GM23338 (cell line): Measurements from ENCODE around the gene CLCN1. TPM values are rescaled to one million over a fixed set of nuclear protein-coding genes. Genes with fewer than 3 reads are reported as not detected.
A peak's percentile ranks its signal among the peaks of the same experiment; 100 is the strongest.

Experiments
- ATAC-seq: fragments of 200-7000 bp; cut with Tn5 transposase; 3 replicates; pipeline ENCODE4 v1.9.1; 2020
- DNase-seq: peaks from one replicate; pipeline ENCODE4 v3.0.0-alpha.2; 2015; ENCODE audit warnings: low spot score
- H2AFZ ChIP-seq: fragments of 200-600 bp; sonication (generic); 2 replicates; pipeline ENCODE4 v1.8.0; 2016; ENCODE audit warnings: antibody characterized with exemption, mild to moderate bottlenecking, moderate library complexity
- H3F3A ChIP-seq: fragments of 200-600 bp; sonication (generic); replicated peaks from 2 replicates; pipeline ENCODE4 v1.8.0; 2017; ENCODE audit warnings: antibody characterized with exemption, mixed run types, low read depth
- H3K27ac ChIP-seq: fragments of 200-600 bp; sonication (generic); 2 replicates; pipeline ENCODE4 v1.6.1; 2016; ENCODE audit warnings: low read depth
- H3K27me3 ChIP-seq: fragments of 200-600 bp; sonication (generic); 2 replicates; pipeline ENCODE4 v1.8.0; 2016; ENCODE audit warnings: mild to moderate bottlenecking, mixed run types, moderate library complexity; ENCODE audit not compliant: insufficient read depth
- H3K36me3 ChIP-seq: fragments of 200-600 bp; sonication (generic); 2 replicates; pipeline ENCODE4 v1.8.0; 2016; ENCODE audit warnings: mild to moderate bottlenecking; ENCODE audit not compliant: insufficient read depth
- H3K4me1 ChIP-seq: fragments of 200-600 bp; sonication (generic); 2 replicates; pipeline ENCODE4 v1.8.0; 2016; ENCODE audit warnings: mild to moderate bottlenecking, moderate library complexity; ENCODE audit not compliant: insufficient read depth
- H3K4me2 ChIP-seq: fragments of 200-600 bp; sonication (generic); 2 replicates; pipeline ENCODE4 v1.7.1; 2017; ENCODE audit warnings: mixed run types
- H3K4me3 ChIP-seq: fragments of 200-600 bp; sonication (generic); 2 replicates; pipeline ENCODE4 v1.6.1; 2016; ENCODE audit warnings: mixed run types
- H3K79me2 ChIP-seq: fragments of 200-600 bp; sonication (generic); replicated peaks from 2 replicates; pipeline ENCODE4 v1.8.0; 2017; ENCODE audit warnings: mild to moderate bottlenecking; ENCODE audit not compliant: insufficient read depth
- H3K9me2 ChIP-seq: fragments of 200-600 bp; sonication (generic); 2 replicates; pipeline ENCODE4 v1.8.0; 2017; ENCODE audit not compliant: insufficient read depth
- H4K20me1 ChIP-seq: fragments of 200-600 bp; sonication (generic); replicated peaks from 2 replicates; pipeline ENCODE4 v1.8.0; 2017; ENCODE audit warnings: mild to moderate bottlenecking; ENCODE audit not compliant: insufficient read depth
- H3K27ac Mint-ChIP-seq: 2 replicates; pipeline ENCODE4 v1.8.0; 2020; ENCODE audit warnings: inconsistent platforms, mild to moderate bottlenecking, moderate library complexity, mixed read lengths
- H3K27me3 Mint-ChIP-seq: 3 replicates; pipeline ENCODE4 v1.8.0; 2022; ENCODE audit warnings: low read depth, mild to moderate bottlenecking, moderate library complexity, mixed read lengths, inconsistent platforms; ENCODE audit not compliant: insufficient read depth, poor library complexity
- H3K36me3 Mint-ChIP-seq: 3 replicates; pipeline ENCODE4 v1.8.0; 2021; ENCODE audit warnings: low read depth, mild to moderate bottlenecking, inconsistent platforms, moderate library complexity, mixed read lengths
- H3K4me1 Mint-ChIP-seq: 3 replicates; pipeline ENCODE4 v1.8.0; 2020; ENCODE audit warnings: mild to moderate bottlenecking, inconsistent platforms, mixed read lengths
- H3K4me3 Mint-ChIP-seq: 3 replicates; pipeline ENCODE4 v1.8.0; 2021; ENCODE audit warnings: moderate library complexity, mild to moderate bottlenecking, inconsistent platforms, mixed read lengths
- H3K9me3 Mint-ChIP-seq: 3 replicates; pipeline ENCODE4 v1.8.0; 2020; ENCODE audit warnings: moderate library complexity, mild to moderate bottlenecking, inconsistent platforms, mixed read lengths
- CREB1 ChIP-seq: fragments of 250-450 bp; sonication (Bioruptor Pico); IDR thresholded peaks from 2 replicates; pipeline ENCODE4 v1.5.0; 2020; ENCODE audit warnings: low read depth, mild to moderate bottlenecking, moderate library complexity
- CTCF ChIP-seq, 2 experiments: fragments of 200-600 bp in 1 of 2; sonication (generic) in 1 of 2; conservative IDR thresholded peaks; 2 replicates each; pipeline versions ENCODE4 v1.5.1 to v1.6.1; 2016 to 2017; ENCODE audit warnings: antibody characterized with exemption in 2 of 2, low read depth in 2 of 2, mild to moderate bottlenecking in 2 of 2, moderate library complexity in 1 of 2
- ETS1 ChIP-seq: IDR thresholded peaks from 2 replicates; pipeline ENCODE4 v1.6.1; 2016; ENCODE audit warnings: antibody characterized with exemption
- EZH2 ChIP-seq: fragments of 200-600 bp; sonication (generic); IDR thresholded peaks from one replicate; pipeline ENCODE4 v1.8.0; 2017; ENCODE audit warnings: antibody characterized with exemption, mild to moderate bottlenecking, low read depth; ENCODE audit not compliant: unreplicated experiment
- EZH2phosphoT487 ChIP-seq: fragments of 200-600 bp; sonication (generic); IDR thresholded peaks from one replicate; pipeline ENCODE4 v1.8.1; 2018; ENCODE audit warnings: antibody characterized with exemption; ENCODE audit not compliant: unreplicated experiment
- NANOG ChIP-seq: IDR thresholded peaks from 2 replicates; pipeline ENCODE4 v1.6.1; 2016; ENCODE audit warnings: antibody characterized with exemption, borderline replicate concordance
- POLR2AphosphoS5 ChIP-seq: IDR thresholded peaks from 2 replicates; pipeline ENCODE4 v1.6.1; 2016; ENCODE audit warnings: antibody characterized with exemption, low read depth
- STAT1 ChIP-seq: IDR thresholded peaks from one replicate; pipeline ENCODE4 v1.6.1; 2016; ENCODE audit warnings: antibody characterized with exemption; ENCODE audit not compliant: unreplicated experiment
- ZNF331 ChIP-seq: fragments of 250-450 bp; sonication (Bioruptor Pico); IDR thresholded peaks from 2 replicates; pipeline ENCODE4 v1.5.0; 2020; ENCODE audit warnings: low read depth, mild to moderate bottlenecking, moderate library complexity
- ZNF462 ChIP-seq: fragments of 250-450 bp; sonication (Bioruptor Pico); IDR thresholded peaks from 2 replicates; pipeline ENCODE4 v1.5.0; 2020; ENCODE audit warnings: mild to moderate bottlenecking, moderate library complexity
- polyA plus RNA-seq: library from polyadenylated mRNA; unstranded; fragments of >200 nt; fragmentation: Nextera tagmentation; extraction: Ambion mirVana; gene quantifications from 2 replicates; pipeline ENCODE4 v1.2.1, GENCODE V29; 2016
- total RNA-seq: library from RNA; depleted of rRNA; stranded (reverse); fragments of >200 nt; shearing (Covaris generic); gene quantifications from 2 replicates; pipeline ENCODE4 v1.2.3, GENCODE V29; 2014

Gene CLCN1
- total and polyA plus RNA-seq, 2 experiments from 2014 or later, result 0.38 to 0.48 TPM

- peaks cover 42% of the 10 kb centered on the region for H3K4me1 Mint-ChIP-seq
- Histone ChIP-seq H3K4me3 (peak within 1 kb of the TSS; percentile 52), H2AFZ (peak within 1 kb of the TSS; percentile 66)
Observed at GRCh38 chr7:143284591-143285469, 31.1 kb upstream of the CLCN1 start, which contains the start of gene TMEM139. TSS of gene TMEM139 (plus strand) at chr7:143284958. CDS start at chr7:143285958, 1,000 bp downstream.

GRCh38 chr7:143285470-143285778 lies 30.5 kb upstream of the CLCN1 start:
- H2AFZ ChIP-seq, result peak overlapping the region; percentile 66
- Mint-ChIP-seq H3K4me1 (peaks cover 43% of the 10 kb centered on the region), H3K9me3 (peaks cover 18% of the 10 kb centered on the region), H3K36me3 (peaks cover 30% of the 10 kb centered on the region), H3K27me3 (peaks cover 45% of the 10 kb centered on the region), H3K4me3 (peak overlapping the region; percentile 65), H3K27ac (no peak overlapping the region)
- no peak for ATAC-seq
- peak; percentile 39 for DNase-seq
- H3K27me3 ChIP-seq, result peaks cover 24% of the 10 kb centered on the region
- peaks cover 4% of the 10 kb centered on the region; the same call in 1 of the 2 replicates for H4K20me1 ChIP-seq
- H3K9me2 ChIP-seq, result peaks cover 6% of the 10 kb centered on the region; the same call in 1 of the 2 replicates
- peaks cover 13% of the 10 kb centered on the region; the same call in 1 of the 2 replicates for H3F3A ChIP-seq
- peak overlapping the region; percentile 90 for H3K4me2 ChIP-seq
- no peak overlapping the region for H3K27ac ChIP-seq
- peak overlapping the region; percentile 52 for H3K4me3 ChIP-seq
- H3K36me3 ChIP-seq, result no peaks in the 10 kb centered on the region
- peaks cover 42% of the 10 kb centered on the region for H3K4me1 ChIP-seq
- peaks cover 19% of the 10 kb centered on the region for H3K79me2 ChIP-seq
- TF ChIP-seq ZNF462 (no peak), EZH2 (no peak), ETS1 (no peak), ZNF331 (CRISPR knock-in tag) (no peak), CTCF (conservative IDR thresholded peaks at IDR 0.05; ENCODE audit: low read depth in 2 of 2) (no peak), CREB1 (CRISPR knock-in tag) (no peak), NANOG (no peak), STAT1 (no peak), EZH2phosphoT487 (no peak), POLR2AphosphoS5 (no peak)

More at GRCh38 chr7:143284591-143285469, 31.1 kb upstream of the CLCN1 start, which contains the start of gene TMEM139:
- peaks cover 45% of the 10 kb centered on the region for H3K27me3 Mint-ChIP-seq
- no peaks in the 10 kb centered on the region for H3K36me3 ChIP-seq
- peaks cover 38% of the 10 kb centered on the region for H3K4me1 ChIP-seq
- H3K9me3 Mint-ChIP-seq, result peaks cover 18% of the 10 kb centered on the region
- no peak within 1 kb of the TSS for H3K27ac Mint-ChIP-seq
- H4K20me1 ChIP-seq, result no peaks in the 10 kb centered on the region
- H3K9me2 ChIP-seq, result peaks cover 6% of the 10 kb centered on the region; the same call in 1 of the 2 replicates
- peak within 1 kb of the TSS; percentile 65 for H3K4me3 Mint-ChIP-seq
- H3K4me2 ChIP-seq, result peak within 1 kb of the TSS; percentile 90
- peaks cover 13% of the 10 kb centered on the region; the same call in 1 of the 2 replicates for H3F3A ChIP-seq
- peak; percentile 62 for ATAC-seq
- peak; percentile 92 for DNase-seq
- H3K27ac ChIP-seq, result no peak within 1 kb of the TSS
- no peak for TF ChIP-seq EZH2phosphoT487
- TF ChIP-seq POLR2AphosphoS5, result 0 out of 2 replicates have a peak, but pooled peaks have one; percentile 53
- H3K27me3 ChIP-seq, result peaks cover 24% of the 10 kb centered on the region
- peaks cover 29% of the 10 kb centered on the region for H3K36me3 Mint-ChIP-seq
- H3K79me2 ChIP-seq, result peaks cover 13% of the 10 kb centered on the region
